ENCODE measurements around the gene RNF227.
A peak's percentile ranks its signal among the peaks of the same experiment; 100 is the strongest.
"Not testable (repeated sequence)": the region's sequence is repeated elsewhere in the genome, so short reads cannot be mapped to it uniquely, and the experiment has no call there.

Gene RNF227

DNA sequence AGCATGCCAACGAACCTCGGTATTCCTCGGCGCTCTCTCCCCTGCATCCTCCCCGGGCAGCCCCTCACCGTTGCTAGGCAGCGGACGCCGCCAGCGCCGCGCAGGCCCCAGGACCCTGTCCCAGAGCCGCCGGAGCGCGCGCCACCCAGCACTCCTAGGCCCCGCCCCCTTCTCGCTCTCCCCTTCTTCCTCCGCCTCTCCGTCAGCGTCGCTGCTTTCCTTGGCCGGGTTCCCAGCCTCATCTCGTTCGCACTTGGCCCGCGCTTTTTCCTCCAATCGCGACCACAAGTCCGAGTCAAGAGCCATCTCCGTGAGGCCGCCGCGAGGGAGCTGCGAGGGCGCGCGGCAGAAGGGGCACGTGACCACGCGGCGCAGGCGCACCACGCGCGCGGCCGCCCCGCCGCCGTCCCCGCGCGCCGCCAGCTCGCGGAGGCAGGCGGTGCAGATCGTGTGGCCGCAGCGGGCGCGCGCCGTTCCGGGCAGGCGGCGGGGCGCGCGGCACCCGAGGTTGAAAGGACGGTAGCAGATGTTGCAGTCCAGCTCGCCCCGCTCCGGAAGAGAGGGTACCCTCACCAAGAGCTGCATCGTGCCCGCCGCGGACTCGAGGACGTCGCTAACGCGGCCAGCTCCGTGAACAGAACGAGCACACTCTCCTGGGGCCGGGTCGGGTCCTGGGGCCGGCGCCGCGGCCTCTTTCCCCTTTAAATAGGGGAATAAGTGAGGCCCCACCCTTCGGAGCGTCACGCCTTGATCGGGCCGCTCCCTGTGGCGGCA, at the start of gene RNF227:
RNF227 (minus strand) TSS at position 679 of the 774 bp plus-strand sequence; CDS start at position 585, 94 bp downstream.
- DNase-seq (ENCODE audit: low read depth in 2 of 2): peak; percentile 73 to 79

DNA sequence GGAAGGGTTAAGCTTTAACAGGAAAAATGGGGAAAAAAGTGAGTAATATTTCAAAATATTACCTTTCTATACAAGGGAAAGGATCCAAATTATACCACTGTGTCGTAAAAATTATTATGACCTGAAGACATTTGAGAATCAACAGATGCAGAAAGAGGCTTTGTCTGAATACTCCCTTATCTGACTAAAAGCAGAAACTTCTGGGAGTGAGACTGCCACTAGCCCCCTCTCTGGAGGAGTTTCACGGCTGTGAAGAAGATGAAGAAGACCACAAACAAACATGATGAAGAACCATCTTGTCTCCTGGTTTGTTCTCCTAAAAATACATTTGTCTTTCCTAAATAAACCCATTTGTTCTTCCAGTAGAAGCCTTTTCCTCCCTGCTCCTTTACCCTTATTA, 45.3 kb upstream of the RNF227 start:
- no peak for DNase-seq (ENCODE audit: low read depth in 2 of 2)

DNA sequence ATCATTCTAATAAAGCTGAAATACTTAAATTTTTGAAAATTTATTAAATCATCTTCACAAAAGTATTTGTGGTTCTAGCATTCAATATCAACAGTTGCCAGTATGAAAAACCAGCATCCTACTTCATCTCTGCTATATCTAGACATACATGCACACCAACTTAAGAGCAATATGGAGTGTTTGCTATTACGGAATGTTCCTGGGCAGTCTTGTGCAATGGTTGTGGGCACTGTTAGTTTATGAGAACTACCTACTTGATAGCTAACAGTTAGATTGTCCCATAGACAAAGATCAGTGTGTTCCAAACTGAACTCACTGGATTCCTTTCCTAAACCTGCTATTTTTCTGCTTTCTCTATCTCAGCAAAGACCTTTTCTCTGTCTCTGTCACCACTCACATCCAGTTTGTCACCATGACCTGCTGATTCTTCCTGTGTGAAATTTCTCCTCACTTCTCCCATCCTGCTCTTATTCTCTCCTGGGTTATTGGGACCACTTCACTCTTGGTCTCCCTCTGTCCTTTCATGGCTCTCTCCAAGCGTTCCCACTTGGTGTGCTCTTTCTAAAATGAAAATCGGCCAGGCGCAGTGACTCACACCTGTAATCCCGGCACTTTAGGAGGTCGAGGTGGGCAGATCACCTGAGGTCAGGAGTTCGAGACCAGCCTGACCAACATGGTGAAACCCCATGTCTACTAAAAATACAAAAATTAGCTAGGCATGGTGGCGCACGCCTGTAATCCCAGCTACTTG, 43.6 kb upstream of the RNF227 start:
- DNase-seq (ENCODE audit: low read depth in 2 of 2): no peak

- DNase-seq (ENCODE audit: low read depth in 2 of 2): no peak
Observed at GRCh38 chr17:7956228-7956965, 40.3 kb upstream of the RNF227 start.

- no peak for DNase-seq (ENCODE audit: low read depth in 2 of 2)
Observed at GRCh38 chr17:7955414-7956227, 39.5 kb upstream of the RNF227 start.

GRCh38 chr17:7953266-7953665, 37.2 kb upstream of the RNF227 start:
- not testable (repeated sequence) for DNase-seq (ENCODE audit: low read depth in 2 of 2)

- peak in 1 of 2 donors; percentile 18 for DNase-seq (ENCODE audit: low read depth in 2 of 2)
Observed at GRCh38 chr17:7951143-7951792, 35.2 kb upstream of the RNF227 start.

GRCh38 chr17:7950578-7950977, 34.5 kb upstream of the RNF227 start:
- no peak for DNase-seq (ENCODE audit: low read depth in 2 of 2)

DNA sequence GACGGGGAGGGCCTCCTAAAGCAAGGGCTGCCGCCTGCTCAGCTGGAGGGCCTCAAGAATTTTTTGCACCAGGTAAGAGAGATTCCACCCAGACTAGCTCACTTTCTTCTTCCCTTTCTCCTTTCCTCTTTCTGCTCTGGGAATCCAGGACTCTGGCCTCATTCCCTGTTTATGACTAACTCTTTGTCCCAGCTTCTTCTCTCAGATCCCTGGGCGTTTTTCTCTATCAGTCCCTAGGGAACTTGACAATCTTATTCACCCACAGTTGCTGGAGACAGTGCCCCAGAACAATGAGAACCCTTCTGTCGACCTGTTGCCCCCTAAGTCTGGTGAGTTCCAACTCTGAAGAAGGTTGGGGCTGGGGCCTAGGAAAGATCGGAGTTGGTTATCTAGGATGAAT, 31.6 kb upstream of the RNF227 start:
- DNase-seq (ENCODE audit: low read depth in 2 of 2): no peak

DNA sequence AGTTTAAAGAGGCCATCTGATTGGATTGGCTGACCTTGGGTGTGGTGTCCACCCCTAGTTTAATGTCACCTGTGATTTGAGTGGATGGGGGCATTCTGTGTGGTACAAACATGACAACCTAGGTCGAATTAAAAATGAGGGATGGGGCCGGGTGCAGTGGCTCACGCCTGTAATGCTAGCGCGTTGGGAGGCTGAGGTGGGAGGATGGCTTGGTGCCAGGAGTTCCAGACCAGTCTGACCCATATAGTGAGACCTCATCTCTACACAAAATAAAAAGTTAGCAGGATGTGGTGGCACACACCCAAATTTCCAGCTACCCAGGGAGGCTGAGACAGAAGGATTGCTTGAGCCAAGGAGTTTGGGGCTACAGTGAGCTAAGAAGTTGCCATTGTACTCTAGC, 30.4 kb upstream of the RNF227 start:
- DNase-seq (ENCODE audit: low read depth in 2 of 2): no peak

DNA sequence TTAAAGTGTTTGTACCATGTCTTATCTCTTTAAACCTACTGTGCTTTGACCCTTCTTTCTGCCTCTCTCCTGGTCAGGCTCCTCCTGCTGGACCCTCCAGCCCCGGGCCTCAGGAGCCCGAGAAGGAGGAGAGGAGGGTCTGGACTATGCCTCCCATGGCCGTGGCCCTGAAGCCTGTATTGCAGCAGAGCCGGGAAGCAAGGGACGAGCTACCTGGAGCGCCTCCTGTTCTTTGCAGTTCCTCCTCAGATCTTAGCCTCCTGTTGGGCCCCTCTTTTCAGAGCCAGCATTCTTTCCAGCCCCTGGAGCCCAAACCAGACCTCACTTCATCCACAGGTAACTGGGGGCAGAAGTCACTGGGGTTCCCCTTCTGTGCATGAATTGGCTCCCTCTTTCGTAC, 29.6 kb upstream of the RNF227 start:
- no peak for DNase-seq (ENCODE audit: low read depth in 2 of 2)

DNA sequence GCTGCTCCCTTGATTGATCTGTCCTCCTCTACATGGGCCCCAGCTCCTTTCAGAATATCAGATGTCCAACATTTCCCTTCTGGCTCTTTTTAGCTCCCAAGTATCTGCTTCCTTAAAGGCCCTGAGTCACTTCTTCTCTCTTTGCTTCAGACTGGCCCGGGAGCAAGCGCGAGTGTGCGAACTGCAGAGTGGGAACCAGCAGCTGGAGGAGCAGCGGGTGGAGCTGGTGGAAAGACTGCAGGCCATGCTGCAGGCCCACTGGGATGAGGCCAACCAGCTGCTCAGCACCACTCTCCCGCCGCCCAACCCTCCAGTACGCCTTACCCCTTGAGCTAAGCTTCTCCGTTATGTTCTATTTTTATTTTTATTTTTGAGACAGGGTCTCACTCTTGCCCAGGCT, 28.2 kb upstream of the RNF227 start:
- no peak for DNase-seq (ENCODE audit: low read depth in 2 of 2)

DNA sequence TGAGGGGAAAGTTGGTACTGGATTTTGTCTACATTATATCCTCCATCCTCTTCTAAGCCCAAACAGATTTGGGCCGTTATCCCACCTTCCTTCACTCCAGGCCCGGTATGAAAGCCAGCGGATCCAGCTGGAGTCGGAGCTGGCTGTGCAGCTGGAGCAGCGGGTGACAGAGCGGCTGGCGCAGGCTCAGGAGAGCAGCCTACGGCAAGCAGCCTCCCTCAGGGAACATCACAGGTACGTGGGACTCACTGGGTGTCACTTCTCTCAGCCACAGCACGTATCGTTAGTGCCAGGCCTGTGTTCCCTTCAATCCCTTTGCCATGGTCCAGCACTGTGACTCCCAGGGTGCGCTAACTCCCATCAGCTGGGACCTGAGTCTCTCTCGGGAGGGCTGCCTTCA, 27.2 kb upstream of the RNF227 start:
- DNase-seq (ENCODE audit: low read depth in 2 of 2): no peak

- DNase-seq (ENCODE audit: low read depth in 2 of 2): no peak
Observed at GRCh38 chr17:7940743-7941142, 24.7 kb upstream of the RNF227 start.

DNA sequence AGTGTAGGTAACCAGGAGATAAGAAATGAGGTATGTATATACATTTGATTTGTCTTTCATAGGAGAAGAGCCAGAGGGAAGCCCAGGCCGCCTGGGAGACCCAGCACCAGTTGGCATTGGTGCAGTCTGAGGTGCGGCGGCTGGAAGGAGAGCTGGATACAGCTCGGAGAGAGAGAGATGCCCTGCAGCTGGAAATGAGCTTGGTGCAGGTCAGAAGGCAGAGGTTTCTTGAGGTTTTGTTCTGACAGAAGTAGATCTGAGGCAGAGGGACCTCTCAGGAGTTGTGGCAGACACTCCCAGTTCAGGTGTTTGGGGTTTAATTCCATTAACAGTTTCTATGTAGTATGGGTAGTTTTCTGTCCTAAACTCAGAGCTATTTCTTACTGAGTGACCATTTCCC, 23.9 kb upstream of the RNF227 start:
- no peak for DNase-seq (ENCODE audit: low read depth in 2 of 2)

- no peak for DNase-seq (ENCODE audit: low read depth in 2 of 2)
Observed at GRCh38 chr17:7935859-7936258, 19.8 kb upstream of the RNF227 start.

GRCh38 chr17:7932949-7933348, 16.9 kb upstream of the RNF227 start:
- no peak for DNase-seq (ENCODE audit: low read depth in 2 of 2)

- no peak for DNase-seq (ENCODE audit: low read depth in 2 of 2)
Observed at GRCh38 chr17:7932483-7932891, 16.4 kb upstream of the RNF227 start.

DNA sequence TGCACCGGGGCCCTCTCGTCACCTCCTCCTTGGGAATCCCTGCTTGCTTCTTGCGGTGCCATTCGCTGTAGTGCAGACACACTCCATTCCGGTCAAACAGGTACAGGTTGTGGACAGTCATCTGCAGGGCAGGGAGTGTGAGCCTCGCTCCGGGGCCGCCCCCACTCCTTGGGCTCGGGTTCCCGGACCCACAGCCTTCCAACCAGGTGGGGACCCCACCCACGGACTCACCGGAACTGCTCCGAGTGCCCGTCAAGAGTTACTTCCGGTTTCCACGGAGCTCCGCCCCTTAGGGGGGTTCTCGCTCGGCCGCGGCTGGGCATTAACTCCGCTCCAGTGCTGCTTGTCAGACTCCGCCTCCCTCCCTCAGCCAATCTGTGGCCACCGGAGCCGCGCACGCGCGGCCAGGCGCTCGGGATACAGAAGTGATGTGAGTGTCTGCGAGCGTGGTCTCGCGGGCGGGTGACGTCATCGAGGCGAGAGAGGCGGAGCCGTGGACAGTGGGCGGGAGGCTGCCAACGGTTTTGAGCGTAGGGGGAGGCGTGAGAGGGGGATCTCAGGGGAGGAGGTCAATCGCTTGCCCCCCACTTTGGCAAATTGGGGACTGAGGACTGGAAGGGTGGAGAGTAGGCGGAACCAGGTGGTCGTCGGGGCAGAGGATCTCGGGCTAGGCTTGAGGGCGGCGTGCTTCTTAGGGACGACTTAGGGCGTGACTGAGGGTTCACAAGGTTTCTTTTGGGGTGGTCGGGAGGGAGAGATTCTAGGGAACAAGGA, 15.8 kb upstream of the RNF227 start, which contains the start of the genes CNTROB and TRAPPC1:
CNTROB (plus strand) TSS at position 498 of the 774 bp plus-strand sequence. CDS start 874 bp downstream, outside the sequence.
TRAPPC1 (minus strand) TSS at position 238 of the 774 bp plus-strand sequence; CDS start at position 121, 117 bp downstream.
- peak; percentile 98 to 99 for DNase-seq (ENCODE audit: low read depth in 2 of 2)
